H1 (cell line): ENCODE measurements around the gene LRRC74B. TPM values are rescaled to one million over a fixed set of nuclear protein-coding genes. Genes with fewer than 3 reads are reported as not detected.

Experiments used
- CTCF ChIA-PET: fragments of 300-600 bp; sonication (Branson Sonifier 250); formaldehyde crosslinking; loops from one replicate; lab custom pipeline; 2021; ENCODE audit not compliant: partially characterized antibody; lab: Charles Lee
- POLR2A ChIA-PET: fragments of 300-600 bp; sonication (Branson Sonifier 250); formaldehyde crosslinking; loops from one replicate; lab custom pipeline; 2021; ENCODE audit warnings: inconsistent platforms; ENCODE audit not compliant: partially characterized antibody; lab: Charles Lee
- DNase-seq, 2 experiments: peaks; one replicate each; pipeline versions ENCODE4 v3.0.0 to v3.0.0-alpha.2; 2010 to 2022; ENCODE audit warnings: low spot score in 2 of 2, low read depth in 1 of 2, mixed read lengths in 1 of 2
- FAIRE-seq: peaks from 2 replicates; lab custom pipeline; 2011; peaks lifted over from hg19 to GRCh38; lab: Jason Lieb, UNC
- H2AFZ ChIP-seq: 2 replicates; pipeline ENCODE4 v1.8.1; 2012; ENCODE audit warnings: low read length, inconsistent platforms
- H2AK5ac ChIP-seq: 2 replicates; pipeline ENCODE4 v1.6.1; 2013; ENCODE audit warnings: low read depth, low read length
- H2BK120ac ChIP-seq: replicated peaks from 2 replicates; pipeline ENCODE3; 2013; ENCODE audit warnings: low read depth, low read length, inconsistent platforms
- H2BK12ac ChIP-seq: 2 replicates; pipeline ENCODE4 v1.6.1; 2013; ENCODE audit warnings: low read depth, low read length
- H2BK15ac ChIP-seq: 2 replicates; pipeline ENCODE4 v1.6.1; 2013; ENCODE audit warnings: low read length
- H2BK20ac ChIP-seq: 2 replicates; pipeline ENCODE4 v1.6.1; 2013; ENCODE audit warnings: low read length
- H2BK5ac ChIP-seq: 2 replicates; pipeline ENCODE4 v1.6.1; 2013; ENCODE audit warnings: low read depth, low read length
- H3K14ac ChIP-seq: 2 replicates; pipeline ENCODE4 v1.6.1; 2013; ENCODE audit warnings: inconsistent platforms; ENCODE audit not compliant: insufficient read length
- H3K18ac ChIP-seq: 2 replicates; pipeline ENCODE4 v1.6.1; 2013; ENCODE audit warnings: low read length; ENCODE audit errors: extremely low read depth
- H3K23ac ChIP-seq: 2 replicates; pipeline ENCODE4 v1.6.1; 2013; ENCODE audit warnings: inconsistent platforms; ENCODE audit not compliant: insufficient read length
- H3K23me2 ChIP-seq: 2 replicates; pipeline ENCODE4 v1.6.1; 2013; ENCODE audit warnings: low read depth, low read length
- H3K27ac ChIP-seq: 2 replicates; pipeline ENCODE4 v1.6.1; 2011; ENCODE audit warnings: low read depth, low read length, inconsistent platforms
- H3K27me3 ChIP-seq, 4 experiments: replicated peaks in 1 of 4; 1 replicate in 1 of 4; 2 replicates in 3 of 4; pipeline versions ENCODE4 v1.6.1 to v1.8.1; 2011 to 2013; ENCODE audit warnings: low read length in 3 of 4, mild to moderate bottlenecking in 3 of 4, inconsistent platforms in 2 of 4, mixed read lengths in 2 of 4, moderate library complexity in 1 of 4; ENCODE audit not compliant: control insufficient read depth in 3 of 4, insufficient read depth in 3 of 4; ENCODE audit errors: extremely low read depth in 1 of 4
- H3K36me3 ChIP-seq, 4 experiments: 2 replicates each; pipeline versions ENCODE4 v1.6.1 to v1.8.1; 2011 to 2013; ENCODE audit warnings: mild to moderate bottlenecking in 4 of 4, low read length in 3 of 4, moderate library complexity in 2 of 4, control low read depth in 1 of 4, inconsistent platforms in 1 of 4; ENCODE audit not compliant: insufficient read depth in 4 of 4, control insufficient read depth in 2 of 4
- H3K4ac ChIP-seq: replicated peaks from 2 replicates; pipeline ENCODE3; 2013; ENCODE audit warnings: low read length, low read depth, mixed read lengths, inconsistent platforms; ENCODE audit not compliant: insufficient read length
- H3K4me1 ChIP-seq, 4 experiments: replicated peaks in 1 of 4; 1 replicate in 1 of 4; 2 replicates in 3 of 4; pipeline versions ENCODE4 v1.6.1 to v1.8.1; 2011 to 2013; ENCODE audit warnings: low read length in 3 of 4, inconsistent platforms in 2 of 4, mixed read lengths in 1 of 4; ENCODE audit not compliant: insufficient read depth in 4 of 4, control insufficient read depth in 3 of 4
- H3K4me2 ChIP-seq, 2 experiments: 2 replicates each; pipeline versions ENCODE4 v1.6.1 to v1.8.1; 2011 to 2013; ENCODE audit warnings: low read depth in 2 of 2, low read length in 2 of 2, control low read depth in 1 of 2, inconsistent platforms in 1 of 2, mild to moderate bottlenecking in 1 of 2; ENCODE audit not compliant: insufficient read depth in 1 of 2
- H3K4me3 ChIP-seq, 4 experiments: fragments of 200-600, 300-600 bp in 1 of 4; sonication (generic), shearing (Covaris generic), sonication (Bioruptor Twin) in 1 of 4; 2 replicates each; pipeline versions ENCODE4 v1.5.1 to v1.8.1; 2011 to 2016; ENCODE audit warnings: low read length in 4 of 4, low read depth in 3 of 4, control low read depth in 2 of 4, inconsistent platforms in 2 of 4, mild to moderate bottlenecking in 2 of 4, mixed read lengths in 1 of 4, moderate library complexity in 1 of 4; ENCODE audit not compliant: insufficient read depth in 2 of 4; ENCODE audit errors: extremely low read depth in 1 of 4
- H3K56ac ChIP-seq: replicated peaks from 2 replicates; pipeline ENCODE3; 2013; ENCODE audit warnings: low read depth, mild to moderate bottlenecking, mixed read lengths, low read length, inconsistent platforms; ENCODE audit not compliant: insufficient read length
- H3K79me1 ChIP-seq: 2 replicates; pipeline ENCODE4 v1.6.1; 2013; ENCODE audit warnings: low read depth, low read length, control low read depth
- H3K79me2 ChIP-seq, 2 experiments: 2 replicates each; pipeline versions ENCODE4 v1.6.1 to v1.8.1; 2012 to 2013; ENCODE audit warnings: low read length in 2 of 2, mild to moderate bottlenecking in 2 of 2, inconsistent platforms in 1 of 2; ENCODE audit not compliant: insufficient read depth in 2 of 2, control insufficient read depth in 1 of 2
- H3K9ac ChIP-seq, 4 experiments: replicated peaks in 1 of 4; 1 replicate in 1 of 4; 2 replicates in 3 of 4; pipeline versions ENCODE4 v1.6.1 to v1.8.1; 2011 to 2013; ENCODE audit warnings: low read depth in 3 of 4, low read length in 3 of 4, control low read depth in 2 of 4, mild to moderate bottlenecking in 2 of 4, moderate library complexity in 2 of 4, inconsistent platforms in 1 of 4; ENCODE audit errors: extremely low read depth in 1 of 4
- H3K9me3 ChIP-seq, 2 experiments: 2 replicates each; pipeline versions ENCODE4 v1.6.1 to v1.8.1; 2012 to 2013; ENCODE audit warnings: mild to moderate bottlenecking in 2 of 2, moderate library complexity in 2 of 2, control low read depth in 1 of 2, inconsistent platforms in 1 of 2, low read depth in 1 of 2, low read length in 1 of 2, mixed read lengths in 1 of 2; ENCODE audit not compliant: insufficient read depth in 2 of 2
- H4K20me1 ChIP-seq, 2 experiments: replicated peaks in 1 of 2; 2 replicates each; pipeline versions ENCODE3 to v1.8.1; 2011 to 2013; ENCODE audit warnings: inconsistent platforms in 2 of 2, low read length in 2 of 2, mild to moderate bottlenecking in 1 of 2; ENCODE audit not compliant: insufficient read depth in 2 of 2, control insufficient read depth in 1 of 2
- H4K5ac ChIP-seq: 2 replicates; pipeline ENCODE4 v1.6.1; 2013; ENCODE audit warnings: low read length, low read depth, mixed read lengths, inconsistent platforms; ENCODE audit not compliant: insufficient read length
- H4K8ac ChIP-seq: 2 replicates; pipeline ENCODE4 v1.8.0; 2013; ENCODE audit warnings: mild to moderate bottlenecking, moderate library complexity, low read length, inconsistent platforms; ENCODE audit not compliant: insufficient read depth; ENCODE audit errors: extremely low read depth
- H4K91ac ChIP-seq: replicated peaks from 2 replicates; pipeline ENCODE3; 2013; ENCODE audit warnings: low read length, mixed read lengths, inconsistent platforms; ENCODE audit not compliant: insufficient read length
- CEBPB ChIP-seq: IDR thresholded peaks from 2 replicates; pipeline ENCODE4 v1.6.1; 2012; ENCODE audit warnings: low read depth, low read length
- SIN3A ChIP-seq, 2 experiments: IDR thresholded peaks in 1 of 2; conservative IDR thresholded peaks in 1 of 2; 2 replicates each; pipeline ENCODE4 v1.6.1; 2011 to 2012; ENCODE audit warnings: low read length in 2 of 2, improper control_type of control experiment in 1 of 2, low read depth in 1 of 2, mild to moderate bottlenecking in 1 of 2
- WGBS, 2 experiments: shearing (Covaris generic) in 1 of 2; methylation state at CpG; one replicate each; pipeline versions ENCODE4 v1.1.6 to v1.1.7; 2013 to 2015; ENCODE audit warnings: low lambda C conversion rate in 2 of 2, mixed read lengths in 2 of 2, inconsistent platforms in 1 of 2, low coverage in 1 of 2, missing lambda C conversion rate in 1 of 2; ENCODE audit not compliant: insufficient replicate concordance in 2 of 2, insufficient coverage in 1 of 2, insufficient read length in 1 of 2; ENCODE audit errors: extremely low coverage in 1 of 2, missing lambda C conversion rate in 1 of 2; 5-methylcytosine and 5-hydroxymethylcytosine counted together
- polyA plus RNA-seq, 7 experiments: library from polyadenylated mRNA; depleted of rRNA in 3 of 7; stranded (reverse) in 5 of 7; unstranded in 2 of 7; fragments of >200 nt in 5 of 7; fragments of 200-250 nt in 2 of 7; gene quantifications; 1 replicate in 5 of 7; 2 replicates in 1 of 7; 4 replicates in 1 of 7; pipeline versions ENCODE4 v1.2.1 to v1.2.3, GENCODE V29; 2011 to 2013; ENCODE audit warnings: missing spikeins in 2 of 7, mixed read lengths in 2 of 7
- total RNA-seq: library from RNA; stranded (reverse); fragmentation: NEBNext Ultra II Directional; extraction: Animal tissue kit (Norgen Biotek cat#: 25700); gene quantifications from 2 replicates; pipeline ENCODE4 v1.2.1, GENCODE V29; 2021

The LRRC74B gene
- total and polyA plus RNA-seq, 2 of the 8 experiments (the other 6 are each of a cell fraction or from before 2014, with no cell fraction given): not detected

DNA sequence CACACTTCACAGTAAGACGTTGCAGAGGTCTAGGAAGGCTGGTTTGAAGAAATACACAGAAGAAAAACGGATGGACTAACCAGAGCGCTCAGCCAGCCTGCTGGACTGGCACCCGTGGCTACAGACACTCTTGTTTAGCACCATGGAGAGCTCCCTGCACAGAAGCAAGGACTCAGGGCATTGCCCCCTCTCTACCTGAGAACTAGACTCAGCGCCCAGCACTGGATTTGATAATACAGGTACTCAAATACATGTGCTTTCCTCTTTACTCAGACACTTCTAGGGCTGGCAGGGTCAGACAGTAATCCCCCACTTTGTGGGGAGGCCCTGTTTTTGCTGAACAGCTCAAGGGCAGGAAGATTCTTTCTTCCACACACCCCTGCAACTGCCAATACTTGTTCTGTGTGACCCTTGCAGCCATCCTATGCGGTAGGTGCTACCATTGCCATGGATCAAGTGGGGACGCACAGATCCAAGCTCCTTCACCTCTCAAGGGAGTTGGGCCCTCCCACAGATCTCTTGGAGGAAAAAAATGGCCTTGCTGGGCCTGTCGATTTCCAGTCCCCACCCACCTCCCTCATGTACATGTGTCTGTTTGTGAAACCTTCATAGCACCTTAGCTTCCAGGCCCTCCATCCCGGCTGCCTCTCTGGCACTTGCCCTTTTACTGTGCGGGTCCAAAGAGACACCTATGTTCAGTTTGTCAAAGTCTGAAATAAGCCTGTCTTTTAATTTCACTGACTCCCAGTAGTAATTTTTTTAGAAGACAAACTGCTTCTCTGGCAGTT, 35.9 kb upstream of the LRRC74B start:
- Histone ChIP-seq H3K14ac (no peak overlapping the region), H4K8ac (no peak overlapping the region), H3K79me2 (no peaks in the 10 kb centered on the region), H3K23ac (no peak overlapping the region), H2BK5ac (peak overlapping the region; percentile 76; the same call in 1 of the 2 replicates), H3K23me2 (peaks cover 6% of the 10 kb centered on the region; the same call in 1 of the 2 replicates), H2AFZ (no peak overlapping the region), H2BK120ac (peak overlapping the region; percentile 77), H2BK12ac (no peak overlapping the region; the same call in 1 of the 2 replicates), H4K91ac (peak overlapping the region; percentile 77), H3K4me1 (peaks cover 15 to 28% (median 17%) of the 10 kb centered on the region in 4 experiments), H2BK15ac (no peak overlapping the region), H4K5ac (peak overlapping the region; percentile 52), H3K79me1 (no peaks in the 10 kb centered on the region; the same call in 1 of the 2 replicates), H3K9me3 (no peaks in the 10 kb centered on the region), H2AK5ac (no peak overlapping the region; the same call in 1 of the 2 replicates), H3K27ac (no peak overlapping the region), H3K56ac (no peak overlapping the region), H4K20me1 (peaks cover 0 to 10% of the 10 kb centered on the region in 2 experiments), H3K4me3 (peak overlapping the region in 2 of 4 experiments; percentile 2 to 40; a peak in 1 of 8 replicates), H3K27me3 (peaks cover 0 to 4% (median 3%) of the 10 kb centered on the region in 4 experiments; a peak in 4 of 7 replicates), H3K4me2 (peak overlapping the region; percentile 40 to 59), H3K18ac (peak overlapping the region; percentile 53; the same call in 1 of the 2 replicates), H3K9ac (0 out of 7 replicates have a peak overlapping the region, but pooled peaks of 1 of the 4 experiments have one; percentile 14), H3K36me3 (peaks cover 0 to 5% (median 0%) of the 10 kb centered on the region in 4 experiments; a peak in 1 of 8 replicates), H2BK20ac (peak overlapping the region; percentile 15; the same call in 1 of the 2 replicates), H3K4ac (peak overlapping the region; percentile 87)
- 80% methylated on average over 10 of the region's 10 CpGs; no CpG with 5 or more reads in 1 of the 2 experiments for WGBS, 2 experiments
- ChIA-PET CTCF (interaction anchor here (0.9 to 2.3 kb wide), 10 partner anchors 10 to 124 kb away, joined by 3 to 8 read pairs (median 3); no protein-coding TSS in a partner anchor), POLR2A (interaction anchor here (0.6 to 2.1 kb wide), 5 partner anchors 9 to 56 kb away, joined by 3 to 8 read pairs (median 6); partner anchors contain the start of gene LZTR1)
- peak; percentile 62 to 66; a peak in 2 of 4 replicates for TF ChIP-seq SIN3A (conservative IDR thresholded peaks at IDR 0.05 in 1 of 2, IDR thresholded peaks at IDR 0.05 in 1 of 2; ENCODE audit: low read depth in 1 of 2, low read length in 2 of 2)
- TF ChIP-seq CEBPB: no peak
- peak; percentile 81 for FAIRE-seq
- DNase-seq: peak in 1 of 2 experiments; percentile 67
